ENCODE data around the gene DSC2.

GRCh38 chr18:31102025-31102684 lies at the start of gene DSC2:
- TF ChIP-seq CTCF (conservative IDR thresholded peaks at IDR 0.05; ENCODE audit: low read length) (no peak), EZH2phosphoT487 (IDR thresholded peaks at IDR 0.05; ENCODE audit: borderline replicate concordance, low read depth, low read length) (no peak)

Data from OCI-LY7 (cell line).